SH-SY5Y (cell line): ENCODE measurements around the gene FXR2.

Experiments
- GATA2 ChIP-seq: IDR thresholded peaks from 2 replicates; pipeline ENCODE4 v1.6.1; 2011; ENCODE audit warnings: mild to moderate bottlenecking, low read depth, low read length
- GATA3 ChIP-seq: IDR thresholded peaks from 2 replicates; pipeline ENCODE4 v1.6.1; 2011; ENCODE audit warnings: low read depth, mild to moderate bottlenecking, low read length, moderate library complexity

Gene FXR2

GRCh38 chr17:7582396-7583252, 32.1 kb downstream of the FXR2 start:
- TF ChIP-seq GATA3 (no peak), GATA2 (no peak)

- TF ChIP-seq GATA2 (no peak), GATA3 (no peak)
Observed at GRCh38 chr17:7580604-7581575, 33.8 kb downstream of the FXR2 start.

GRCh38 chr17:7579834-7580603, 34.7 kb downstream of the FXR2 start:
- TF ChIP-seq GATA2 (no peak), GATA3 (no peak)

- TF ChIP-seq GATA2 (no peak), GATA3 (no peak)
Observed at GRCh38 chr17:7579001-7579833, 35.5 kb downstream of the FXR2 start, which contains the start of gene CD68. Gene CD68, plus strand, starts transcription at chr17:7579638. Its CDS starts 40 bp downstream, at chr17:7579678.

GRCh38 chr17:7577327-7578199, 37.1 kb downstream of the FXR2 start:
- TF ChIP-seq GATA3: no peak
- no peak for TF ChIP-seq GATA2

- TF ChIP-seq GATA2 (no peak), GATA3 (no peak)
Observed at GRCh38 chr17:7576432-7576937, 38.2 kb downstream of the FXR2 start.

GRCh38 chr17:7575959-7576358, 38.7 kb downstream of the FXR2 start:
- TF ChIP-seq GATA3 (no peak), GATA2 (no peak)

GRCh38 chr17:7575481-7575883, 39.2 kb downstream of the FXR2 start:
- TF ChIP-seq GATA3: no peak
- no peak for TF ChIP-seq GATA2

GRCh38 chr17:7574176-7574953, 40.3 kb downstream of the FXR2 start:
- TF ChIP-seq GATA2 (no peak), GATA3 (no peak)

- TF ChIP-seq GATA2 (no peak), GATA3 (no peak)
Observed at GRCh38 chr17:7573324-7574080, 41.2 kb downstream of the FXR2 start.

- TF ChIP-seq GATA3: no peak
- no peak for TF ChIP-seq GATA2
Observed at GRCh38 chr17:7572588-7573323, 41.9 kb downstream of the FXR2 start.
